Ammon's horn (tissue), 1 donor: ENCODE data around the gene DCTN2.
A peak's percentile ranks its signal among the peaks of the same experiment; 100 is the strongest.

Source experiments
- DNase-seq: peaks from one replicate; pipeline ENCODE4 v3.0.0-alpha.2; 2016; ENCODE audit warnings: low spot score

DCTN2 gene

DNA sequence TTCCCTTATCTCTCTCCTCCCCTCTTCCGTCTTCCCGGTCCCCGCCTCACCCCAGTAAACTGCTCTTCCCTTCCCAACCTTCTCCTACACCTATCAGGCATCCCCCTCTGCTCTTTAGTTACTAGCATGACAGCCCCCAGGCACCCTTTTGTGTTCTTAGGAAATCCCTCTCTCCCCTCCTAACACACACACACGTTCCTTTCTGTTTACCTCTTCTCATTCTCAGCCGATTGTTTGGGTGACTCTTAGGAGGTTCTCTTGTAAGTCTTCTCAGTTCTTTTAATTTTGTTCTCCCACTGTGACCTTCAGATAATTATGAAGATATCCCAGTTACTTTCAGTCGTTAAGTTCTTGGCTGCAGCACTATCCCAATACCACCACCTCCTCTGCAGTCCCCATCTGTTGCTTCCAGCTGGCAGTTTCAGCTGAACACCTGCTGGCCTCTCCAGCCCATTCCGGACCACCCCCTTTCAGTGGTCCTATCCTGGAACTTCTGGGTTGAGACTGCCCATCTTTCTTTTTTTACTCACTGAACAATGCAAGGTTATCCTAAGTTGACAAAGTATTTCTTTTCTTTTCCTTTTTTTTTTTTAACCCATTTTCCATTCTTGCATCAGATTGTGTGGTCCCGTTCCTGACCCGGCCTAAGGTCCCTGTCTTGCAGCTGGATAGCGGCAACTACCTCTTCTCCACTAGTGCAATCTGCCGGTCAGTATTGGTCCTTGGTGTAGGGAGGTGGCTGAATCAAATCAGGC is 58.4 kb downstream of the DCTN2 start:
- no peak for DNase-seq

DNA sequence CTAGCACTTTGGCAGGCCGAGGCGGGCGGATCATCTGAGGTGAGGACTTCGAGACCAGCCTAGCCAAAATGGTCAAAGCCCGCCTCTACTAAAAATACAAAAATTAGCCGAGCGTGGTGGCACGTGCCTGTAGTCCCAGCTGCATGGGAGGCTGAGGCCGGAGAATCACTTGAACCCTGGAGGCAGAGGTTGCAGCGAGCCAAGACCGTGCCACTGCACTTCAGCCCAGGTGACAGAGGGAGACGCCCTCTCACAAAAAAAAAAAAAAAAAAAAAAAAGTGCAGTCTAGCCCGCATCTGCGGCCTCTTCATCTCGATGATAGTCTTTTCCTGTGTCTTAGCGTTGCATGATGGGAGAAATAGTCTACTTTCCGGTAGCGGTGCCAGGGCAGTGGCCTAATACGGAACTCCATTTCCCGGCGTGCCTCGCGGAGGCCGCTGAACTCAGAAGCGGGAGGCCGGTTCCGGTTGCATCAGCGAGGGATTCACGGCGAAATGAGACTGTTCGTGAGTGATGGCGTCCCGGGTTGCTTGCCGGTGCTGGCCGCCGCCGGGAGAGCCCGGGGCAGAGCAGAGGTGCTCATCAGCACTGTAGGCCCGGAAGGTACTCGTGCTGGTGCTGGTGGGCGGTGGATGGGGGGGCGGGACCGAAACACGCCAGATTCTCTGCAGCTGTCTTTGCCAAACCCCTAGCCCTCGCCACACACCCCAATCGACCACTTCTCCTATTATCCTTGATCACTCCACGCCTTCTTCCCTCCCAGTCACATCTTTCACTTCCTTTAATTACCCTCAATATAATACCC is 59.2 kb downstream of the DCTN2 start, which contains the start of gene MARS1:
TSS of gene MARS1 (plus strand) at position 472 of the 805 bp plus-strand sequence. CDS start at position 495, 23 bp downstream.
- peak; percentile 98 for DNase-seq

DNA sequence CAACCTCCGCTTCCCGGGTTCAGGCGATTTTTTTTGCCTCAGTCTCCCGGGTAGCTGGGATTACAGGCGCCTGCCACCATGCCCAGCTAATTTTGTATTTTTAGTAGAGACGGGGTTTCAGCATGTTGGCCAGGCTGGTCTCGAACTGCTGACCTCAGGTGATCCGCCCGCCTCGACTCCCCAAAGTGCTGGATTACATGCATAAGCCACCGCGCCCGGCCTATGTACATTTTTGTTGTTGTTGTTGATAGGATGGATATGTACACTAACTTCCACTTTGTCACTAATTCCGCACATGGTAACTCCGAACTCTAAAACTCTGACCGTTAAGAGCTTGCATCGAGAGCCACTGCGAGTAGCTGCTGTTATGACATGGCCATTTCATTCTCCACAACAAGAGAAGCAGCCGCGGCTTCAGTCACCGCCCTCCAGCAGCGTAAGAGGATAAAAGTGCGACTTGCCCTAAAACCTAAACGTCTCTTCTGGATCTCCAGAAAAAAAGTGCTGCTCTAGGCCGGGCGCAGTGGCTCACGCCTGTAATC is 59.9 kb downstream of the DCTN2 start:
- no peak for DNase-seq

DNA sequence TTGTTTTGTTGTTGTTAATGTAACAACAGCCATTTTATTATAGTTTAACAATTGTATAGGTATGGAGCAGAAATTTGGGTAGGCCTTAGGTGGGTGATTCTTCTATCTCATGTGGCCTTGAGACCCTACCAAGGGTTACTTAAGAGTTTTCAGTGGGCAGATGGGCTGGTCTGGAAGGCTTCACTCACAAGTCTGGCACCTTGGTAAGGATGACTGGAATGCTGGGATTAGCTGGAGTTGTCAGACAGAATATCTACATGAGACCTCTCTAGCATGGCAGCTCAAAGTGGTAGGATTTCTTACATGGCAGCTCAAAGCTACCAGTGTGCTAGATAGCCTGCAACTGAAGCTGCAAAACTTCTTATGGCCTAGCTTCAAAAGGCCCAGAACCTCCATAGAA is 61.3 kb downstream of the DCTN2 start:
- DNase-seq: no peak

DNA sequence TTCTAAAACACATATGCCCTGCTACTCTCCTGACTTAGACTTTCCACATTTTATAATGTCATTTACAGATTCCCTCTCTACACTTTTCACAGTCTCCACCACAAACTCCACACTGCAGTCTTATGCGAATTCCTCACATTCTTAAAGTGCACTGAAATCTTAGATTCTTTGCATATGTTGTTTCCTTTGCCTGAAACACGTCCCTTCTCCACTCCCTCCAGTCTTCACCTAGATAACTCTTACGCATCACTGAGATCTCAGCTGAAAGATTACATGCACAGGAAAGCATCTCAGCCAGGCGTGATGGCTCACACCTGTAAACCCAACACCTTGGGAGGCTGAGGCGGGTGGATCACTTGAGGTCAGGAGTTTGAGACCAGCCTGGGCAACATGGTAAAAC is 63.5 kb downstream of the DCTN2 start:
- no peak for DNase-seq

DNA sequence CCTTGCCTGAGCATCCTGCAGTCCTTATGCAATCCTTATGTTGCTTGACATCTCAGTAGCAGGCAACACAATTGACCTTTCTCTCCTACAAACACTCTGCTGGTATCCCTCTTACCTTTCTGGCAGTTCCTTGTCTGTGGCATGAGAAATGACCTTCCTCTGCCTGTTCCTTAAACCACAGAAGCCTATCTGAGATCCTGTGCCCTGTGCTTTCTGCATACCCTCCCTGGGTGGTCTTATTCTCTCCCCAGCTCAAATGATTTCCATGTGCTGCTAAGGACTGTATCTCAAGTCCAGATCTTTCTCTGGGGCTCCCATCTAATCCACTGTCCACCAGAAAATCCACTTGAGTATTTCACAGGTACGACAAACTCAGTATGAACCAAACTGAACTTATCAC is 65.3 kb downstream of the DCTN2 start:
- DNase-seq: no peak
